Measurements from ENCODE around the gene LILRA6. TPM values are rescaled to one million over a fixed set of nuclear protein-coding genes. Genes with fewer than 3 reads are reported as not detected.

The LILRA6 gene
- total and polyA plus RNA-seq, 2 of the 13 experiments (the other 11 are each of a cell fraction or from before 2014, with no cell fraction given): not detected

GRCh38 chr19:54189735-54190502, 52.7 kb downstream of the LILRA6 start (continued):
- peak; percentile 60 for TF ChIP-seq MXD1 (CRISPR knock-in tag; IDR thresholded peaks at IDR 0.05)
- TF ChIP-seq PBX3 (CRISPR knock-in tag; IDR thresholded peaks at IDR 0.05; ENCODE audit: borderline replicate concordance): no peak
- TF ChIP-seq ZNF382 (CRISPR knock-in tag; IDR thresholded peaks at IDR 0.05; ENCODE audit: borderline replicate concordance): no peak
- TF ChIP-seq EEA1 (CRISPR knock-in tag; IDR thresholded peaks at IDR 0.05; ENCODE audit: borderline replicate concordance): no peak
- no peak for TF ChIP-seq CHD2 (IDR thresholded peaks at IDR 0.05; ENCODE audit: low read depth, low read length)
- no peak for TF ChIP-seq NR2C2 (CRISPR knock-in tag; IDR thresholded peaks at IDR 0.05; ENCODE audit: borderline replicate concordance)
- TF ChIP-seq PREB (CRISPR knock-in tag; IDR thresholded peaks at IDR 0.05): no peak
- TF ChIP-seq THYN1 (CRISPR knock-in tag; IDR thresholded peaks at IDR 0.05; ENCODE audit: borderline replicate concordance, low read depth): no peak
- 0 out of 2 replicates have a peak, but pooled peaks have one; percentile 42 for TF ChIP-seq NFKB2 (CRISPR knock-in tag; IDR thresholded peaks at IDR 0.05; ENCODE audit: borderline replicate concordance)
- 0 out of 2 replicates have a peak, but pooled peaks have one; percentile 39 for TF ChIP-seq ZNF605 (CRISPR knock-in tag; IDR thresholded peaks at IDR 0.05)
- TF ChIP-seq ZNF687 (CRISPR knock-in tag; IDR thresholded peaks at IDR 0.05): peak; percentile 43
- no peak for TF ChIP-seq ZNF431 (CRISPR knock-in tag; IDR thresholded peaks at IDR 0.05; ENCODE audit: borderline replicate concordance, low read depth)
- TF ChIP-seq ZNF414 (CRISPR knock-in tag; IDR thresholded peaks at IDR 0.05): no peak; the same call in 1 of the 2 replicates
- TF ChIP-seq ELF3 (CRISPR knock-in tag; IDR thresholded peaks at IDR 0.05): no peak
- no peak for TF ChIP-seq ZNF75D (CRISPR knock-in tag; IDR thresholded peaks at IDR 0.05; ENCODE audit: borderline replicate concordance)
- TF ChIP-seq CSRNP1 (CRISPR knock-in tag; IDR thresholded peaks at IDR 0.05): no peak; the same call in 1 of the 2 replicates
- 0 out of 2 replicates have a peak, but pooled peaks have one; percentile 36 for TF ChIP-seq ARNTL (CRISPR knock-in tag; IDR thresholded peaks at IDR 0.05)
- TF ChIP-seq ZNF564 (CRISPR knock-in tag; IDR thresholded peaks at IDR 0.05): no peak
- TF ChIP-seq ZNF883 (CRISPR knock-in tag; IDR thresholded peaks at IDR 0.05; ENCODE audit: not compliant biosample characterization): no peak

All from HepG2 (cell line).